Measurements from ENCODE around the gene KLHL22.

The KLHL22 gene

GRCh38 chr22:20403779-20404140 is 91.8 kb downstream of the KLHL22 start:
- DNase-seq (ENCODE audit: low read depth) = no peak
- no peak overlapping the region for H3K4me3 ChIP-seq (ENCODE audit: low read depth, low read length)
- TF ChIP-seq CTCF (IDR thresholded peaks at IDR 0.05; ENCODE audit: low read depth, low read length, missing control alignments) = no peak
- in situ Hi-C loops (cut with HindIII; ENCODE audit: low sequenced_read_pairs) = no loop called here

- no peak for TF ChIP-seq CTCF (IDR thresholded peaks at IDR 0.05; ENCODE audit: low read depth, low read length, missing control alignments)
- no peak overlapping the region for H3K4me3 ChIP-seq (ENCODE audit: low read depth, low read length)
- in situ Hi-C loops (cut with HindIII; ENCODE audit: low sequenced_read_pairs) = no loop called here
- no peak for DNase-seq (ENCODE audit: low read depth)
Observed at GRCh38 chr22:20402960-20403778, 92.4 kb downstream of the KLHL22 start.

GRCh38 chr22:20401376-20402014 is 94.1 kb downstream of the KLHL22 start:
- TF ChIP-seq CTCF (IDR thresholded peaks at IDR 0.05; ENCODE audit: low read depth, low read length, missing control alignments) = no peak
- DNase-seq (ENCODE audit: low read depth) = no peak
- in situ Hi-C loops (cut with HindIII; ENCODE audit: low sequenced_read_pairs) = no loop called here
- H3K4me3 ChIP-seq (ENCODE audit: low read depth, low read length) = no peak overlapping the region

GRCh38 chr22:20400606-20401375 is 94.8 kb downstream of the KLHL22 start:
- in situ Hi-C loops (cut with HindIII; ENCODE audit: low sequenced_read_pairs) = no loop called here
- H3K4me3 ChIP-seq (ENCODE audit: low read depth, low read length) = no peak overlapping the region
- DNase-seq (ENCODE audit: low read depth) = no peak
- TF ChIP-seq CTCF (IDR thresholded peaks at IDR 0.05; ENCODE audit: low read depth, low read length, missing control alignments) = no peak

- in situ Hi-C loops (cut with HindIII; ENCODE audit: low sequenced_read_pairs) = no loop called here
- no peak for DNase-seq (ENCODE audit: low read depth)
- no peak overlapping the region for H3K4me3 ChIP-seq (ENCODE audit: low read depth, low read length)
- TF ChIP-seq CTCF (IDR thresholded peaks at IDR 0.05; ENCODE audit: low read depth, low read length, missing control alignments) = no peak
Observed at GRCh38 chr22:20399866-20400605, 95.6 kb downstream of the KLHL22 start.

GRCh38 chr22:20398420-20398819 is 97.2 kb downstream of the KLHL22 start:
- in situ Hi-C loops (cut with HindIII; ENCODE audit: low sequenced_read_pairs) = no loop called here
- DNase-seq (ENCODE audit: low read depth) = no peak
- no peak for TF ChIP-seq CTCF (IDR thresholded peaks at IDR 0.05; ENCODE audit: low read depth, low read length, missing control alignments)
- no peak overlapping the region for H3K4me3 ChIP-seq (ENCODE audit: low read depth, low read length)
